Activated T-cell treated with anti-CD3 and anti-CD28 coated beads, Interleukin-2, amount 50 U/mL, for 72 hours (primary cell): Measurements from ENCODE around the gene IKBKG. TPM values are rescaled to one million over a fixed set of nuclear protein-coding genes. Genes with fewer than 3 reads are reported as not detected.
A peak's percentile ranks its signal among the peaks of the same experiment; 100 is the strongest.
"Not testable (repeated sequence)": the region's sequence is repeated elsewhere in the genome, so short reads cannot be mapped to it uniquely, and the experiment has no call there.

Source experiments
- ATAC-seq, 2 donors: fragments of 150-1000 bp; cut with Tn5 transposase; replicated peaks in 1 of 2; 2 replicates each; pipeline ENCODE4 v1.10.0; 2021; ENCODE audit warnings: moderate library complexity in 2 of 2, mild to moderate bottlenecking in 1 of 2
- DNase-seq, 2 donors: peaks; one replicate each; pipeline ENCODE4 v3.0.0; 2021 to 2022; ENCODE audit warnings: mixed read lengths in 1 of 2
- H3K27ac Mint-ChIP-seq: one replicate; pipeline ENCODE4 v1.8.0; 2022; ENCODE audit warnings: mild to moderate bottlenecking, moderate library complexity, mixed read lengths
- H3K27me3 Mint-ChIP-seq: one replicate; pipeline ENCODE4 v1.8.0; 2022; ENCODE audit warnings: low read depth, mixed read lengths
- H3K36me3 Mint-ChIP-seq, 2 donors: one replicate each; pipeline ENCODE4 v1.8.0; 2022; ENCODE audit warnings: mixed read lengths in 2 of 2, mild to moderate bottlenecking in 1 of 2; ENCODE audit not compliant: insufficient read depth in 2 of 2
- H3K4me1 Mint-ChIP-seq: one replicate; pipeline ENCODE4 v1.8.0; 2022; ENCODE audit warnings: low read depth, mixed read lengths
- H3K4me3 Mint-ChIP-seq, 2 donors: one replicate each; pipeline ENCODE4 v1.8.0; 2022; ENCODE audit warnings: mild to moderate bottlenecking in 2 of 2, mixed read lengths in 2 of 2, moderate library complexity in 2 of 2
- H3K9me3 Mint-ChIP-seq, 2 donors: one replicate each; pipeline ENCODE4 v1.8.0; 2022; ENCODE audit warnings: mixed read lengths in 2 of 2
- total RNA-seq, 2 donors: library from RNA; stranded (reverse); gene quantifications; one replicate each; pipeline ENCODE4 v1.2.3, GENCODE V29; 2022

Gene IKBKG
- total RNA-seq, 2 donors from 2014 or later: 38.4 to 39.4 TPM

DNA sequence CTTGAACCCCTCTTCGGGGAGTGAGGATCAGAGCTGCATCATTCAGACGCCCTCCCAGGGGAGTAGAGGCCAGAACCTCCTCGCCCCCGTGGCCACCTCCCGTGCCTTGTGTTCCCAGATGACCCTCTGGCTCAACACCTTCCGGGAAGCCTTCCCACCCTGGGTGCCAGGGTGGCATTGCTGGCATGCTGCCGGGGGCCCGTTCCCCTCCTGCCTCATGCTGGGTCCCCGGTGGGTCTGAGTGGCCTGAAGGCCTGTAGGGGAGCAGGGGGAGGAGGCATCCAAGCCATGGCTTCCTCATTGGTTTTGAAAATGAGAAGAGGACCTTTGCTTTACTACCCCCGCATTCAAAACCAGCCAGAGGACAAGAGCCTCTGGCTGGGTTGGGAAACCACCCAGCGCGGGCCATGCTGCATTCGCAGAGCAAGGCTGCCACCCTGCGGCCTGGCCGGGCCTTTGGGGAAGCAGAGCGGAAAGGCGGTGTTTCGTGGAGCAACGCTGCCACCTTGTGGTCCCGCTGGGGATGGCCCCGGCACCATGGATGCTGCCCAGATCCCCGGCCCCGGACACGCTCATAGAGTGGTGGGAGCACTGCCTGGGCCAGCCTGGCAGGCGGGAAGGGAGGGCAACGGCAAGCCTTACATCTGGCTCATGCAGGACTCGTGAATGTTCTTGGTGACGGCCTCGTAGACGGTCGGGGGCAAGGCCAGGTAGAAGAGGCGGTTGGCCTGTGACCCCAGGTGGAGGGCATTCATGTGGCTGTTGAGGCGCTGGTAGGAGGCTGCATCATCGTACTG is 12.7 kb upstream of the IKBKG start:
- Mint-ChIP-seq H3K4me3 (peak overlapping the region in 1 of 2 donors; percentile 27), H3K27ac (no peak overlapping the region), H3K27me3 (no peaks in the 10 kb centered on the region), H3K9me3 (no peaks in the 10 kb centered on the region), H3K4me1 (peaks cover 14% of the 10 kb centered on the region), H3K36me3 (peaks cover 0 to 3% of the 10 kb centered on the region in 2 donors)
- peak; percentile 96 to 97 for ATAC-seq
- DNase-seq: peak; percentile 89 to 91

DNA sequence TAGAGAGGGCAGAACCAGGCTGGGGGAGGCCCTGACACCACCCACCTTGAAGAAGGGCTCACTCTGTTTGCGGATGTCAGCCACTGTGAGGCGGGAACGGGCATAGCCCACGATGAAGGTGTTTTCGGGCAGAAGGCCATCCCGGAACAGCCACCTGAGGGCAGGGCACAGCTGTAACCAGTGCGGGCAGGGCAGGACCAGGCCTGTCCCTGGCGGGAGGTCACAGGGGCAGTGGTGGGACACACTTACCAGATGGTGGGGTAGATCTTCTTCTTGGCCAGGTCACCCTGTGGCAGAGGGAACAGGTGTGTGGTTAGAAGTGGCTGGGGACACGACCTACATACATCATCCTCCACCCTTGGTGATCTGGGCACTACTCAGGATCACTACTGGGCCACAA is 11.5 kb upstream of the IKBKG start:
- Mint-ChIP-seq H3K36me3 (peaks cover 0 to 5% of the 10 kb centered on the region in 2 donors), H3K27ac (no peak overlapping the region), H3K9me3 (no peaks in the 10 kb centered on the region), H3K27me3 (no peaks in the 10 kb centered on the region), H3K4me3 (no peak overlapping the region), H3K4me1 (peaks cover 14% of the 10 kb centered on the region)
- DNase-seq (no peak), ATAC-seq (no peak)

DNA sequence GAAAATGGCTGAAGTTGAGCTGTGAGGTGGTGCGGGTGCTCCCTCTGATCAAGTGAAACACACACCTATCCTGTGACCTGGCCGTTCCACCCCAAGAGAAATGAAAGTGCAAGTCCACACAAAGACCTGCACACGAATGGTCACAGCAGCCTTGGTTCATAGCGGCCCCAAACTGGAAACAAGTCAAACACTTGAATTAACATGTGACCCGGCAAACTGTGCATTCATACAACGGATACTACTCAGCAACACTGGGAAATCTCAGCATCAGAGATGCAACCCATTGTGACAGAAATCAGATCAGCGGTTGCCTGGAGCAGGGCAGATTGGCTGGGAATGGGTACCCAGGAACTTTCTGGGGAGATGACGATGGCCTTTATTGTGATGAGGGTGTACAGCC is 8.3 kb upstream of the IKBKG start:
- Mint-ChIP-seq H3K27ac (peak overlapping the region; percentile 22), H3K27me3 (no peaks in the 10 kb centered on the region), H3K4me3 (no peak overlapping the region), H3K9me3 (no peaks in the 10 kb centered on the region), H3K4me1 (peaks cover 38% of the 10 kb centered on the region), H3K36me3 (peaks cover 0 to 3% of the 10 kb centered on the region in 2 donors)
- DNase-seq (no peak), ATAC-seq (no peak)

DNA sequence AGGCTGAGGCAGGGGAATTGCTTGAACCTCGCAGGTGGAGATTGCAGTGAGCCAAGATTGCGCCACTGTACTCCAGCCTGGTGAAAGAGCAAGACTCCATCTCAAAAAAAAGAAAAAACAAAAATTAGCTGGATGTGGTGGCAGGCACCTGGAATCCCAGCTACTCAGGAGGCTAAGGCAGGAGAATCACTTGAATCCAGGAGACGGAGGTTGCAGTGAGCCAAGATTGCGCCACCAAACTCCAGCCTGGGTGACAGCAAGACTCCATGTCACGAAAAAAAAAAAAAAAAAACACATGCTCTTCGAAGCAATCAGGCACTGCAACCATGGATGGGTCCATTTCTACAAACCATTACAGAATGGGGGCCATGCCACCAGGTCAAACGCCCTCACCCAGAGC is 7.1 kb upstream of the IKBKG start:
- not testable (repeated sequence) for ATAC-seq, H3K36me3 Mint-ChIP-seq, H3K9me3 Mint-ChIP-seq, H3K4me3 Mint-ChIP-seq, H3K27ac Mint-ChIP-seq, DNase-seq, H3K27me3 Mint-ChIP-seq
- peaks cover 43% of the 10 kb centered on the region for H3K4me1 Mint-ChIP-seq

DNA sequence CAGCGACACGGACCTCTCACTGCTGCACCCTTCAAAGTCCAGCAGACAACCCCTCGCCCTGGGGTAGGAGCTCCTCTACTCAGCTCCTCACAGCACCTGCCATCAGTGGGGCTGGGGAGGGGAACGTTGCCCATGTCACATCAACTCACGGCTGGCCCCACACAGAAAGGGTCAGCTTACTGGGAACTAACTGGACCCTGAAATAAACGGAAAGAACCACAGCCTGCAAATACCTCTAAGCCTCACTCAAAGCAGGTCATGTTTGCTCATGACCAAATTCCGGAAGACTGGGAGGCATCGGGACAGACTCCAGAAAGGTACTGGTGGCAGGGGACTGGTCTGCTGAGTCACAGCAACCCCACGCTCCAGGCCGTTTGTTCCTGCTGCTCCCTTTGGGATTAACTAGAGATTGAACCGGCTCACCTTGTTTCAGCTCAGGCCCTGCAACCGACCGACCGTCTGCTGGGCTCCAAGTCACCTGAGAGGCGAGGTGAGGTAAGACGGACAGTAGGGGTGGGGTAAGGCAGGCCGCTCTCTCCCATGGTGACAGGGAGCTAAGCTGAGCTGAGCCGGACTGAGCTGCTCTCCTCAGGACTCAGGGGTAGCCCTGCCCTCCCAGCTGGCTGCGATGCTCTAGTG is 6.4 kb upstream of the IKBKG start:
- no peak overlapping the region for H3K27ac Mint-ChIP-seq
- no peak overlapping the region for H3K4me3 Mint-ChIP-seq
- ATAC-seq: no peak
- no peaks in the 10 kb centered on the region for H3K9me3 Mint-ChIP-seq
- peaks cover 0 to 3% of the 10 kb centered on the region in 2 donors for H3K36me3 Mint-ChIP-seq
- no peaks in the 10 kb centered on the region for H3K27me3 Mint-ChIP-seq
- H3K4me1 Mint-ChIP-seq: peaks cover 49% of the 10 kb centered on the region
- DNase-seq: no peak

DNA sequence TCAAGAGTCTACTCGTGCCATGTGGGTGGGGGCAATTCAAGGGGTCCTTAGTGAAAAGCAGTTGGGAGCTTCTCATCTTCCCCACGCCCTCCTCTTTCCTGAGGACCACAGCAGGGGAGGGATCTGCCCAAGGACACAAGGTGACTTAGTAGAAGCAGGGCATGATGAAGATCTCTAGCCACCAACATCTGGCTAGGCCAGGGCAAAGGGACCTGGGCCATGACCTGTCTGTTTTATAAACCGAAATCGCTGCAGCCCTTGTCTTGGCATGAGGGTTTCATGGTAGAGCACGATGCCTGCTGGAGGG is 5.9 kb upstream of the IKBKG start:
- no peak for DNase-seq
- Mint-ChIP-seq H3K9me3 (no peaks in the 10 kb centered on the region), H3K4me1 (peaks cover 52% of the 10 kb centered on the region), H3K27me3 (no peaks in the 10 kb centered on the region), H3K4me3 (peak overlapping the region in 1 of 2 donors; percentile 79), H3K27ac (no peak overlapping the region), H3K36me3 (peaks cover 0 to 3% of the 10 kb centered on the region in 2 donors)
- no peak for ATAC-seq

DNA sequence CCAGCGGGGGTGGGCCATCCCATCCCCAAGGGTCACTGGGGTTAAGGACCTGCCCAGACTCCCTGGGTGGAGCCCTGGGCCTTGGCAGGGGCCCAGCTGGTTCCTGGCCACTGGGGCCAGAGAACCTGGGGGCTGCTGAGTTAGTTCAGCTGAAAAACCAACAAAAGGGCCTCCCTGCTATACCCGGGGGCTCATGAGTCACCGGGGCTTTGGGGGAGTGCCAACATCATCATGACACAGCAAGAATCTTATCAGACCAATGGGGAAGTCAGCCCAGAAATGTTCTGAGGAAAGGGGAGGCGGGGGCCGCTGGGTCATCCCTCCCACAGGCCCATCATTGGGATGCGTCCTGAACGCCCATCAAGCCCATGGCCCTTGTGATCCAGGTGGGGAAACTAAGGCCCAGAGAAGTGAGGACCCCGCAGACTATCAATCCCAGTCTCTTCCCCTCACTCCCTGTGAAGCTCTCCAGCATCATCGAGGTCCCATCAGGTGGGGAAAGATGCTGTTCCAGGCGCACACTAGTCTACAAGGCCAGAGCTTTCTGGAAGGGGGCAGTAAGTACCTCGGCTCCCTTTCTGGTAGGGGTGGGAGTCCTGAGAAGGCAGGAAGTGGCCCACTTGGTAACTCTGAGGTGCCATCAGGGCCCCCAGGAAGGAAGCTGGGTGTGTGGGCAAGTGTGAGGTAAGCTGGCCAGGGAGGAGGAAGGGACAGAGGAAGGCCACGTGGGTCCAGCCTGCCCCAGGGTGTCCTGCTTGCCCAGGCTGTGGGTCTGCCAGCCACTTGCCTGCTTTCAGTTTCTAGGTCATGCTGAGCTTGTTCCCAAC is 5.3 kb upstream of the IKBKG start:
- H3K9me3 Mint-ChIP-seq: no peaks in the 10 kb centered on the region
- peaks cover 0 to 3% of the 10 kb centered on the region in 2 donors for H3K36me3 Mint-ChIP-seq
- H3K4me3 Mint-ChIP-seq: peak overlapping the region; percentile 79 to 85
- H3K27ac Mint-ChIP-seq: peak overlapping the region; percentile 94
- H3K4me1 Mint-ChIP-seq: peaks cover 52% of the 10 kb centered on the region
- ATAC-seq: peak; percentile 40 to 55
- H3K27me3 Mint-ChIP-seq: no peaks in the 10 kb centered on the region
- DNase-seq: peak; percentile 59 to 60

DNA sequence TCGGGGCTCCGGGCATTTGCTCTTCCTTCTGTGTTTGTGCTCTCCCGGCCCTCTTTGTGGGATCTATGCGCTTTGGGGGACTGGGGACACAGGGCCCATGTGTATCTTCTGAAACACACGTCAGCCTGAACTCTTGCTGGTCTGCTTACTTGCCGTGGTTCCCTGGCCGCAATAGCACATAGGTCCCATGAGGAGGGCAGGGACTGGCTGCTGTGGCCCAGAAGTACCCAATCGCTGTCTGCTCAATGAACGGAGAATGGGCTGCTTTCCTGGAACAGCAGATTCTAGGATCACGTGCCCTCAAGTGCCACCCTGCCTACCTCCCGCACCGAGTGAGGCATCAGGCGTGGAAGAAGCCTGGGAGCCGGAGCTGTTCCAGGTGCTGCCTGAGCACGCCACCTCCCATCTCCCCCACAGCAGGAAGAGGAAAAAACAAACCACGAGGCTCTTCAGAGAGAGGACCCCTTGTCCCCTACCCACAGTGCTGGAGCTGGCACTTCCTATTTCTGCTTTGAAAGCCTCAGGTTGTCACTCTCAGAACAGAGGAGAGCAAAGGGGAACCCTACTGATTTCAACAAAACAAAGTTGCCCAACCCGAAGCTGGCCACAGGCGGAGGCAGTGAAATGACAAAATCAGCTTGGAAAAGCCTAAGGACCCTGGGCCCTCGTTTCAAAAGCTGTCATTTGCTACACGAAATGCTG is 4.5 kb upstream of the IKBKG start:
- Mint-ChIP-seq H3K27me3 (no peaks in the 10 kb centered on the region), H3K4me1 (peaks cover 52% of the 10 kb centered on the region), H3K9me3 (no peaks in the 10 kb centered on the region), H3K4me3 (peak overlapping the region; percentile 79 to 85), H3K36me3 (peaks cover 0 to 4% of the 10 kb centered on the region in 2 donors), H3K27ac (peak overlapping the region; percentile 94)
- no peak for ATAC-seq
- DNase-seq: peak; percentile 27 to 39

DNA sequence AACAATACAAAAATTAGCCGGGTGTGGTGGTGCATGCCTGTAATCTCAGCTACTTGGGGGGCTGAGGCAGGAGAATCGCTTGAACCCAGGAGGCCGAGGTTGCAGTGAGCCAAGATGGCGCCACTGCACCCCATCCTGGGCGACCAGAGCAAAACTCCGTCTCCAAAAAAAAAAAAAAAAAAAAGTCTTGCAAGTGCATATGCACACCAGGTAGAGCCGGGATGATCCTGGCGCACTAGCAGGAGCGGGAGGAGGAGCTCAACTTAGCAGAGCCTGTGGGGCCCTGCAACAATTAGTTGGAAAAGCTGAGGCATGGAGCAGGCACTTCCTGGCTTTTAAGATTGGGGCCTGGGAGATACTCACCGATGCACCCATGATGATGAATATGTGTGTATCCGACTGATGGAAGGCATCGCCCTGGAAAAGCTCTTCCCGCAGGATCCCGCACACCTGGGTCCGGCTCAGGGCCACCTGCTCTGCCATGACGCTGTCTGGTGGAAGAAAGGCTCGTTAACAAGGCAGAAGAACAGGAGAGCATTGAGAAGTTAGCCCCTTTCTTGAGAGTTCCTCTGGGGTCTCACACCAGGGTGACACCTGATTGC is 1.6 kb upstream of the IKBKG start:
- Mint-ChIP-seq H3K9me3 (no peaks in the 10 kb centered on the region), H3K36me3 (peaks cover 4 to 5% of the 10 kb centered on the region in 2 donors), H3K4me3 (peak overlapping the region; percentile 70 to 75), H3K27me3 (no peaks in the 10 kb centered on the region), H3K4me1 (peaks cover 67% of the 10 kb centered on the region), H3K27ac (peak overlapping the region; percentile 33)
- ATAC-seq: no peak
- DNase-seq: no peak

DNA sequence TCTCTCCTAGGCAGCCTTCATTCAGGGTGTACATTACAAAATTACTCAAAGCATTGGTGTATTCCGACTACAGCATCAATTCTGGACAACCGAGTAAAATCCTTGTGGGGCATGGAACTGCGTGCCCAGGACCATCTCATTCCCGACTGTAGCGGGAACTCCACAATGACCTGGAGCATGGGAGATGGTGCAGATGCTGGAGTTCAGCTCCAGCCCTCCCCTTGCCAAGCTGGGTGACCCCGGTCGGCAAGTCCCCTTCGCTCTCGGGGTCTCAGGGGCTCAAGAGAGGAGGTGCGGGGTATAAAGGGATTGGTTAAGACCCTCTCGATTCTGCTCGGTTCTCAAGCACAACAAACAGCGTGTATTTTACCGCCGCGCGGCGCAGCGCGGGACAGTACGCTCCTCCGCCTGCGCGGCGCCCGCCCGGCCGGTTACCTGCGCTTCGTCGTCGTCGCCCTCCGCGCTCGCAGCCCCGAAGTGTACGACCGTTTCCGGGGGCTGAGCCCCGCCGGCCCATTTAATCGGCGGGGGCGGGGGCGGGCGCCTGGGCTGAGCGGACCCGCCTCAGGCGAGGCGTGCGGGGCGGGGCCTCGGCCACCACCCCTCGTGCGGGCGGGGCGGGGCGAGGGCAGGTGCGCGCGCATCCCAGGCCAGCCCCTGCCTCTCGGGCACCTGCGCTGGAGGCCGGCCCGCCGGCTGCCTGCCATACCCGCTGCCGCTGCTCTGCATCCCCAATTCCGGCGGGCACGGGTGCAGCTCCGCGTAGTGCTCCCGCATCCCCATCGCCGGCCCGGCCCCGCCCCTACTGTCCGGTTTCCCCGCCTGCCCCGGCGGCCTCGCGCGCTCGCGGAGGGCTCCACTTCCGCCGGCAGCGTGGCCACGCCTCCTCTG is 821 bp upstream of the IKBKG start, which contains the start of gene G6PD:
G6PD (minus strand) TSS at position 493 of the 891 bp plus-strand sequence. CDS start 691 bp downstream, outside the sequence.
- Mint-ChIP-seq H3K9me3 (no peaks in the 10 kb centered on the region), H3K4me1 (peaks cover 70% of the 10 kb centered on the region), H3K36me3 (peaks cover 3 to 5% of the 10 kb centered on the region in 2 donors)

DNA sequence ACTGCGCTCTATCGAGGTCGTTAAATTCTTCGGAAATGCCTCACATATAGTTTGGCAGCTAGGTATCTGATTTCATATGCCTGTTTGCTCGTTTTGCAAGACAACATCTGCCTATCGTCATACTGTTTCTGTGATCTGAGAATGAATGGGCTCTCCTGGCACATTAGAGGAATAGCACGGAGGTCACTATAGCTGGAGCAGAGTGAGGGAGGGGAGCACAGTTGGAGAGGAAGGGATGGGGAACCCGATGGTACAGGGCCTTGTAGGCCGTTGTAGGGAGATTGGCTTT is 552 bp downstream of the IKBKG start:
- Mint-ChIP-seq H3K4me1 (peaks cover 62% of the 10 kb centered on the region), H3K27ac (peak overlapping the region; percentile 79), H3K27me3 (peaks cover 8% of the 10 kb centered on the region), H3K36me3 (peaks cover 4 to 5% of the 10 kb centered on the region in 2 donors), H3K9me3 (no peaks in the 10 kb centered on the region), H3K4me3 (peak overlapping the region; percentile 86 to 95)
- ATAC-seq: no peak
- DNase-seq: no peak

More for the DNA sequence above, 821 bp upstream of the IKBKG start, which contains the start of gene G6PD:
- Mint-ChIP-seq H3K27ac (peak within 1 kb of the TSS; percentile 79), H3K4me3 (peak within 1 kb of the TSS; percentile 86 to 95), H3K27me3 (peaks cover 4% of the 10 kb centered on the region)
- peak; percentile 80 to 85 for DNase-seq
- peak; percentile 60 to 65 for ATAC-seq
